ENCODE data around the gene TENT4A.

GRCh38 chr5:6729386-6730310, 16.4 kb downstream of the TENT4A start:
- TF ChIP-seq CTCF (IDR thresholded peaks at IDR 0.05) (no peak), POLR2A (IDR thresholded peaks at IDR 0.05) (no peak)
